Stimulated activated CD8-positive, alpha-beta memory T cell treated with anti-CD3 and anti-CD28 coated beads, Interleukin-12 subunit alpha, Interleukin-12 subunit beta, amount 100 ng/mL, for 1 hour (primary cell): ENCODE measurements around the gene ZC2HC1C.

Experiments used
- DNase-seq: peaks from one replicate; pipeline ENCODE4 v3.0.0-alpha.2; 2020; ENCODE audit warnings: low read depth

Gene ZC2HC1C, protein sequence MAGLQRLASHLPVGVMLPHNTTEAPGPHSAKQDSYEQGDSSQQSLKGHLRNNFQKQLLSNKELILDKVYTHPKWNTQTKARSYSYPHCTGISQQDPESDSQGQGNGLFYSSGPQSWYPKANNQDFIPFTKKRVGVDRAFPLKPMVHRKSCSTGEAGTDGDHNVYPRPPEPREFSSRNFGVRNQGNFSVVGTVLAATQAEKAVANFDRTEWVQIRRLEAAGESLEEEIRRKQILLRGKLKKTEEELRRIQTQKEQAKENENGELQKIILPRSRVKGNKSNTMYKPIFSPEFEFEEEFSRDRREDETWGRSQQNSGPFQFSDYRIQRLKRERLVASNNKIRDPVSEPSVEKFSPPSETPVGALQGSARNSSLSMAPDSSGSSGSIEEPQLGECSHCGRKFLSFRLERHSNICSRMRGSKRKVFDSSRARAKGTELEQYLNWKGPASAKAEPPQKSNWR

DNA sequence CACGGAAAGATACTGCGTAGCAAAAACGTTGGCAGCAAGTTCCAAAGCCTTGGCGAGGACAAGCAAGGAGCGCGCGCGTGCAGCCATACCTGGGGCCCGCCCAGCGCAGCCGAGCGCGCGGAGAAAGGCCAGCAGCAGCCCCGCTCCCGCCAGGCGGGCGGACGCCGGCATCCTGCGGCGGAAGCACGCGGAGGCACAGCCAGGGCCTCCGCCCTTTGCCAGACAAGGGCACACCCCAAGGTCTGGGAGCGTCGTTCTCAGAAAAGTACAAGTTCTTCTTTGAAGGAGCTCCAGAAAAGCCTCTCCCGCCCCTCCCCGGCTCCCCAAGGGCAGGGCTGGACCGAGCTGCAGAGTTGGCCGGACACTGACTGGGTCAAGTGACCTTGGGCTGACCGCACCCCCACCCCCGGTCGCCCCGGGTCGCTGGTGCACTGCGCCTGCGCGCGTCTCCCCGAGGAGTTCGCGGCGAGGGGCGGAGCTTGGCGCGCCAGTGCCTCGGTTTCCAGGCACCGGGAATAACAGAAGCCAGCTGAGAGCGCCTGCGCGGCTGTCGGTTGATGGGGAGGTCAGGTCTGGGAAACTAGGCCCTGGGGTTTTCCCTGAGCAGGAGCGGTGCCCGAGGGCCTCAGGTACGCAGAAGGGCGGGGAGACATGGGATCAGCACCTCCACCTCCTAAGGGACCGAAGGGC is at the start of gene ZC2HC1C:
Gene ZC2HC1C (plus strand): TSS at position 521 of the 690 bp plus-strand sequence. CDS start 933 bp downstream, outside the sequence.
- no peak for DNase-seq

DNA sequence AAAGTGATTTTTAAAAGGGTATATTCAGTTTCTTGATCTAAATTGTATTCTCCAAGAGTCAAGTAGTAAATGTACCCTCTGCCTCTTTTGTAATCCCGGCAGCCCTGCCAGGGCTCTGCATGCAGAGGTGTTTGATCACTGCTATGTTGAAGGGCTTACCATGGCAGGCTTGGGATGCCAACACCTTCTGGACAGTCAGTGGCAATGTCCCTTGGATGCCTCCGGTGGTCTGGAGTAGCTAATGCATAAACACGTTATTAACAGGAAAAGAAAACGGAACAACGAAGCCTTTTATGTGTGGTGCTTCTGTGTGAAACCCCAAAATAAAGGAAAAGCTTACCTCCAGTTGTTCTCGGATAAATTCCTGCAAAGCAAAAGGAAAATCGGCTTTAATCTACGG is 46.8 kb upstream of the ZC2HC1C start:
- DNase-seq, result no peak

DNA sequence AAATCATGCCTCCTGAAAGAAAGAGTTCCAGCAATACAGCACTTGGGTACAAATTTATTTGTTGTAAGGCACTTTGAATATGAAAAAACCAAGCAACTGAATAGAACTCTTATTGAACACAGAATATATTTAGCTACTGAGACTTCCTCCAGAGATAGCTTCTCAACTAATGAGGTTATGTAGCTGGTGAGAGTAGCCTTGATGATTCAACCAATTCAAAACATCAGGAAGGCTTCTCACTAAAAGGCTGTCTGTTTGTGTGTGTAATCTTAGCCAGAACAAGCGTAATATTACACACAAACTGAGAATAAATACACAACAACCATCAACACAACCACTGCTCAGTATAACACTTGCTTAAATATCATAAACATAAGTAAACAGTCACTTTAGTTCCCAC is 46.3 kb upstream of the ZC2HC1C start:
- DNase-seq, result no peak

DNA sequence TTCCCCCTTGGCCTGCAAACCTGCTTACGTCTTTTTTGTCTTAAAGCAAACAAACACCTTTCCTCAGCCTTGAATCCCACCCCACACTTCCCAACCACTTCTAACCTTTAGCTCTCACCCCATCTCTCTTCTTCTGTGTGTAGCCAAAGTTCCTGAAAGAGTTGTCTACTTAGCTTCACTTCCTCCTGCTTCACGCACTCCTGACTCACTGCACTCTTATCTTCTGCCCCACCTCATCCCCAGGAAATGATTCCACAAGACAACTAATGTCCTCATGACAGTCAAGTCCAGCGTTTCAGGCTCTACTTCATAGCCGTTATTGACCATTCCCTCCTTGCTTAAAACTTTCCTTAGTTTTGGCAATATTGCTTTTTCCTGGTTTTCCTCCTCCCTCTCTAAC is 44.4 kb upstream of the ZC2HC1C start:
- DNase-seq, result no peak

DNA sequence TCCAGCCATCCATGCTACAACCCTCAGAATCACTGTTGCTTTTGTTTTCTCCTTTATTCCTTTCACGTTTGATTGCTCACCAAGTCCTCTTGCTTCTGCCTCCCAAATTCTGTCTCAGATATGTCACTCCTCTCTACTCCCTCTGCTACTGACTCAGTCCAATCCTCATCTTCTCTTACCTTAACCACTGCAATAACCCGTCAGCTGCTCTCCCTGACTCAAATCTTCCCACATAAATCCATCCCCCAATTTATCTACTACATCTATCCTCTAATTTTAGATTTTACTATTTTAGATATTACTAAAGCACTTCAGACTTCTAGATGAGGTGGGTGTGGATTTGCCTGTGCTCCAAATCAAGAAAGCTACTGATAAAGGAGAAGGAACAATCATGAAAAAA is 43.6 kb upstream of the ZC2HC1C start:
- DNase-seq, result no peak

DNA sequence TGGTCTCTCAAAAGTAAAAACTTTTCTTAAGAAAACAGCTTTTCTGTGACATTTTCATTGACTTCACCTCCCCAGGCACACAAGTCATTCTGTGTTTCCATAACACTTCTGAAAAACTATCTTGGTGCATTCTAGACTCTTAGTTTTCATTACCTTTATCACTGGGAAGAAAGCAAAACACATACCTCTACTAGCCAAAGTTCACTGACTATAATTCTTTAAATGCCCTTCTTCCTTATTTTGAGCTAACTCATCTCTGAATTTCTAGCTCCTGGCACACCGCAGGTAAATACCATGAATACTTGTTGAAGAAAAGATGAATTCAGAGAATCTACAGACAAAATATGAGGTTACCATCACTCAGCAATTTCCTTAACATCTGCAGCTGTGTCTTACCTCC is 39.3 kb upstream of the ZC2HC1C start:
- DNase-seq, result no peak

DNA sequence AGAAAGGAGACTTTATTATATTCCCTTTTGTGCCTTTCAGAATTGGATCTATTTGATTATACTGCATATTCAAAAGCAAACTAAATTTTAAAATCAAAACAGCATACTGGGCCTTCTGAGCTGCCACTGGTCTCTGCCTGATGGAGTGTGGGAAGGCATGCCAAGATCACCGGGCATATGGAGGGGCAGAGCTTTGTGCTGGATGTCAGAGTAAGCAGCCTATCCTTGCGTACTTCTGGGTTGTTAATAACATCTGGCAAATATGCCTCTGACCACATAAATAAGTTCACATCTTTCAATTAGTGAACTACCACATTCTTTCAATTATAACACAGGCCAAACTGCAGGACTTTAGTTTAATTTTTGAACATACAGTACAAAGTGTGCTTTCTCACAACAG is 36.5 kb upstream of the ZC2HC1C start:
- DNase-seq, result no peak

DNA sequence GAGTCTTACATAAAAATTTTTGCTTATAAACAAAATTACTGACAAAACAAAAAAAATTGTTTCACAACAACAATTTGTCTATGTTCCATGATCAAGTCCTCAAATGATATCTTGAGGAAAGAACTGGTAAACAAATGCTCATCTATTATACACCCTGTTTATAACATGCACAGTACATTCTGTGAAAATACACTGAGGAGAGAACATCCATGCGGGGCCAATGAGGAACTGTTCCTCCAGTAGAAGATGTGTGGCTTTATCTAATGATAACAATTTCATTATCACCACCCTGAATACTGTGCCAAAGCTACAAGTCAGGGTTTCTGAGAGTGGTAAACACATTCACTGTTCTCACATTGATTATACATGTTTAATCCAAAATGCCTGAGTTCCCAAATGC is 28.9 kb upstream of the ZC2HC1C start:
- no peak for DNase-seq

DNA sequence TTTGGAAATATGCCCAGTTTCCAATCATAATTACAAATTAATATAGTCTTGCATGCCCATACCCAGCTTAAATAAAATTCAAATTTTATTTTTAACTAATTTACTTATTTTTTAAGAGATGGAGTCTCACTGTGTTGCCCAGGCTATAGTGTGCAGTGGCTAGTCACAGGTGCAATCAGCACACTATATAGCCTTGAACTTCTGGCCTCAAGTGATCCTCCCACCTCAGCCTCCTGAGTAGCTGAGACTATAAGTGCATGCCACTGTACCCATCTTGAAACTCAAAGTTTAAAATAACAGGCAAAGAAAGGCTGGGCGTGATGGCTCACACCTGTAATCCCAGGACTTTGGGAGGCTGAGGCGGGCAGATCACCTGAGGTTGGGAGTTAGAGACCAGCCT is 28.5 kb upstream of the ZC2HC1C start:
- no peak for DNase-seq

DNA sequence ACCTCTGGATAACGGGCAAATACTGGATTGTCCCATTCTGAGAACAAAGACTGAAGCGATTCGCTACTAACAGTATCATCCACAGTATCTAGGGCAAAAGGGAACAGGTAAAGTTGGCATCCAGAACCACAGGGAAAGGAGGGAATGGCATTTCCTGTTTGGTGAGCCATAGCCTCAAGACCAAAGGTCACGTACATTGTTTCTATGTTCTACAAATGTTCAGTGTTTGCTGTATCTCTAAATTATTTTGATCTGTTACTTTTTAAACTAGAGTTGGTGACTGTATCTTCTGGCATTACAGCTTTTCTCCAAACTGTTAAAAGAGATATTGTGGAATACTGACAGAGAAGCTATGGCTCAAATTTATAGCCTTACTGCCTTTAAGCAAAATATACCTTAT is 27.8 kb upstream of the ZC2HC1C start:
- no peak for DNase-seq

DNA sequence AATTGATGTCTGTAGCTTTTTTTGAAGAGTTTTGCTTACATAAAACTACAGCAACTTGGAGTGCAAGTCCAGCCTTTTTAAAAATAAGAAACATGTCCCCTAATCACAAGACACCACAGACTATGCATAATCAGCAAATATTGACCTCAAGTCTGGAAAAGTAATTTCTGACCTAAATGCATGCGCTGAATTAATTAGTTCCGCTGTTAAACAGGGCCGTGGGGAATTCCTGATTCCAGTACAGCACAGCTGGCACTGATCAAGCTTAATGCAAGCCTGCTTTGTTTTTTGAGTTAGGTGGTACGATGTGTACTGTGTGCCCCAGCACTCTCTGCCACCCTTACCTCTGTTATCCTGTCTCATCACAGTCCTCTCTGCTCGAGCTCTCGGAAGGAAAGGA is 27.4 kb upstream of the ZC2HC1C start:
- no peak for DNase-seq

DNA sequence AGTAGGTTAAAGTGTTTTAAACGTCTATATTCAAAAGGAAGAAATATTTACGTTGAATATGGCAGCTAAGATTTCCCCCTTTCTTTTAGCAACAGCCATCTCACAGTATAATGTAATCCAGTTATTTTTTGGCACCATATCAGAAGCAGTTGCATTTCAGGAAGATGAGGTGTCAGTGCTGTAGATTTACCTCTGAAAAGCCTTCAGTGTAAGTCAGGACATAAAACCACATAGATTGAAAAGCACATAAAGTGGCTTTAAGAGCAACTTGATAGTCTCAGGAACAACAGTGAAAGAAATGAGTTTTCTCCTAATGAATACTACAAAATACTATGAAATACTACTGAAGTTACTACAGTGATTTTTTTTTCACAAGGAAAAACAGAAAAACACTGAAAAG is 25.1 kb upstream of the ZC2HC1C start:
- DNase-seq, result no peak

DNA sequence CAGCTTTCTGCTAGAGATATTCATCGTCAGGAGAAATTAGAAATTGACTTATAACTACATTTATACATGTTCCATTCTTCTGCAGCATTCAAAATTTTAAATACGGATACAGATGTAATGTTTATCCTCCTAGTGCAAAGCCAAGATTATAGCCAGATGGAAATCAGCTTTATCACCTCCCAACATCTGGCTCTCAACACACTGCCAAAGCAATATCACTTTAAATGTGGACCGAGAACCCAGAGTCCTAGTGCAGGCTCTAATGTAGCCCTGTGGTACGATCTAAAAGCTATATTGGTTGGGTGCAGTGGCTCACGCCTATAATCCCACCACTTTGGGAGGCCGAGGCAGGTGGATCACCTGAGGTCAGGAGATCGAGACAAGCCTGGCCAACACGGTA is 24.7 kb upstream of the ZC2HC1C start:
- DNase-seq, result no peak

DNA sequence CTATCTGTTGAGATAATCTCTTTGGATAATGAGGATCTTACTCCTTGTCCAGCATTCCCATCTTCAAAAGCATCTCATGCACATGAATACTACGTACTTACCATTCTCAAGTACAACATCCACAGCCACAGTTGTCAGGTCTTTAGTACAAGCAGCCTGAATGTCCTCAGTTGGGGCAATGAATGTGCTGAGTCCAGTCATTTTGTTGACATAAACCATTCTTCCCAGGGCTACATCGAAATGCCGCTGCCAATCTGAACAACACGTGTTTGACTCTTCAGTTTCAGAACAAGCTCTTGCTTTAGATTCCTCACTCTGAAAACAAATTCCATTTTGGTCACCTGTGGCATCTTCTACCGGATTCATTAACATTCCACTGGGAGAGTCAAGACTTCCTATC is 23.2 kb upstream of the ZC2HC1C start:
- no peak for DNase-seq

DNA sequence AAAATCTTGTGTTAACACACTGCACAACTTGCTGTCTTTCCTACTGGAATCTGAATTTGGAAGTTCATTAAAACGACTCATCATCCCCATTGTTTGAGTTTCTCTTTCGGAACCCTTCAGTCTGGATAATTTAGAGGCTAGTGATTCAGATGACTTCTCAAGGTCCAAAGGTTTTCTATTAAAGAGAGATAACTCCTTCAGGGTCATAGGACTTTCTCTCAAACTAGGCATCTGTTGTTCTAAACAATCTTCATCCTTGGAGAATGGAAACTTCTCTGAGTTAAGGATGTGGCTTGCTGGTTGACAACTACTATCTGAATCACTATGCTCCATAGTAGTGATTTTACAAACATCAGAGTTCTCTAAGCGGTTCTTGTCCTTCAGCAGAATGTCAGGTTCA is 22.5 kb upstream of the ZC2HC1C start:
- DNase-seq, result no peak

DNA sequence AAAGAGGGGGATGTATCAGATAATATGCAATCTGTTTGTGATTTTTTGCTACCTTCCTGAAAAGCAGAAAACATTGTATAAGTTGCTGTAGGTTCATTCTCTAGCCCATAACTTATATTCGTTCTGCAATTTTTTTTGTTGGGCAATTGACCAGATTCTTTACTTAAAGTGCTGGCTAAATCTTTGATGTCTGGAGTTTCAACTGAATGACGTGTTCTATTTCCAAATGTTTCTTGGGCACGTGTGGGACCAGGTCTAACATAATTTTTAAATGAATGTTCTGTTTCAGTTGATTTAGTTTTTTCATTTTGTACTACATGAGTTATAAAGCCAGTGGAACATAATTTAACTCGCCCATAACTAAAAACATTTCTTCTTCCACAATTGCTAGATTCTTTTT is 21.9 kb upstream of the ZC2HC1C start:
- no peak for DNase-seq

DNA sequence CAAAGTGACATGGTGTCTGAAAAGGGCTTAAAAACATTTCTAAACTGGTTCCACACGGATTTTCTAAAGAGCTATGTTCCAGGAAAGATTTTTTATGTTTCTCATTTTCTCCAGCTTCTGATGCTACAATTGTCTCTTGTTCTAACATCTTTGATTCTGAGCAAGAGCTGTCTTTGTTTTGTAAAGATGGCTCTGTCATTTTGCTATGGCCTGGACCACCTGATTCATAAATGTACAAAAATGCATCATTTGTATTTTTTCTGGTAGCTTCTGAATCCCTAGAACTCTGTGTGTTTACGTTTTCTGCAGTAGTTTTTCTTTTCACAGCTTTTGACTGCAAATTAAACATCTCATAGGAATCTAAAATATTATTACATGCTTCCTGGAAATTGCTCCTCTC is 21.3 kb upstream of the ZC2HC1C start:
- no peak for DNase-seq

DNA sequence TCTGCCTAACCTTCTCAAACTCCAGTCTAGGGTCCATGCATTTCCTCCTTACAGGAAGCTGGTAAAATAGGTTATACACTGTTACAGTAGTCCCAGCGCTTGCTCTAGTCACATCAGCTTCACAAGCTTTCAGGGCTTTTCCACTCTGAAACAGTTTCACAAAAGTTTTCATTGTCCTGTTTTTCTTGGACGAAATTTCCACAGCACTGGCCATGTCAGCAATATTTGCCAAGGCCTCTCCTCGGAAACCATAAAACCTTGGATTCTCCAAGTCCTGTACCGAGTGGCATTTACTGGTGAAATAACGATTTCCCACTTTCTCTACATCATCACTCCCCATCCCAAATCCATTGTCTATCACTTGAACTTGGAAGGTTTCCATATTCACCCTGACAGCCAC is 20.3 kb upstream of the ZC2HC1C start:
- no peak for DNase-seq

DNA sequence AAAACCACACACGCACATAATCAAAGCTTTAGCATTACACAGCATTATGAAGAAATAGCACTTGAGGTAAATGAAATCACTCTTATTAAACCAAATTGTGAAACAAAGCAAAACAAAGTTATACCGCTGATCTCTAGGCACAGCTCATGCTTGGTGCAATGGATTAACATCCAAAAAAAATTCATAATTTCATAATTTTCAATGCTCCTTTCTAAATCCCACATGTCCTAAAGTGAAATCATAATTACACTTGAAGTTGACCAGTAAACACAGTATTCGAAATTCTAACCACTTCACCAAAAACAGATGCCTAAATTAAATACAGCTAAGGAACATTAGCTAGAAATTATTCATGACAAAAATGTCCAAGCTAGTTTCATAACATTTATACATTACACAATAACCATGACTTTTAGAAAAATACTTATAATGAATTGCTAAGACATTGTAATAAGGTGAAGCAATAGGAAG is 19.7 kb upstream of the ZC2HC1C start:
- no peak for DNase-seq

DNA sequence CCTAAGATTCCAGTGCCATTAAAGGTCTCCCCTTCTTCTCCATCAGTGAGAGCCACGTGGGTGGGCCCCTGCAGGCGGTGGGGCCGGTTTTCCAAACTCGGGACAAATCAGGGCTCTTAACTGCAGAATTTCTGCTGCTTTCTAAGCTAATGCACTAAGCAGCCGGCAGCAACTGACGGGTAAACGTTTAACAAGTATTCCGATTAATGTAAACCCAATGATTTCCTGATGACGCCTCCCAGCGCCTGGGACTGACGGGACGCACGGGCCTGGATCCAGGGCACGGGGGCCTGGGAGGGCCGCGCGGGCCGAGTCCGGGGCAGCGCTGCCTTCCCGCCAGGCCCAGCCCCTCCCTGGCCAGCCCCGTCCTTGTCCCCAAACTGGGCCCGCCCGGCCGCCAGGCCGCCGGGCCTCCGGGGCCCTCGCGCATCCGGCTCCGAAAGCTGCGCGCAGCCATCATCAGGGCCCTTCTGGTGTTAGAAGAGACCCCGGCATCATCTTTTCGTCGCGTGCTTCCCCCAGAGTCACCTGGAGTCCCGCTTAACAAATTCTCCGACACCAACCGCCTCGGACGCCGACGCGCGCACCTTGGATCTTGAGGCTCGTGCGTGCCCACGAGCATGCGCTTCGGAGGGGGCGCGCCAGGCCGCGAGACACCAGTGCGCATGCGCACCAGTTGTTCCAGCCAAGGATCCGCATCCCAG is 18.4 kb upstream of the ZC2HC1C start, which contains the start of gene MLH3:
Gene MLH3 (minus strand): TSS at position 616 of the 704 bp plus-strand sequence. CDS start 1,812 bp downstream, outside the sequence.
- DNase-seq, result peak; percentile 68

DNA sequence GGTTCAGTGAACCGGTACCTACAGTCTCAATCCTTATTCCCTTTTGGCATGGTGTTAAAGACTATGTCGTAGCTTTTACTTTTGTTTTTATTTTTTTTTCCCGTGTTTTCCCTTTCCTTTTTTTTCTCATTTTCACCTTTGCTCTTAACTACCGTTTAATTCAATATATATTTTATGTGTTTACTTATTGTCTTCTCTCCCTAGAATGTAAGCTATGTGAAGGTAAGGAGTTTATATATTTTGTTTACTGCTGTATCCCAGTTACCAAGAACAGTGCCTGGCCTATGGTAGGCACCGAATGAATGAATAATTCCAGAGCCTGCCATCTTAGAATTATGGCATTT is 17.9 kb upstream of the ZC2HC1C start:
- DNase-seq, result no peak

DNA sequence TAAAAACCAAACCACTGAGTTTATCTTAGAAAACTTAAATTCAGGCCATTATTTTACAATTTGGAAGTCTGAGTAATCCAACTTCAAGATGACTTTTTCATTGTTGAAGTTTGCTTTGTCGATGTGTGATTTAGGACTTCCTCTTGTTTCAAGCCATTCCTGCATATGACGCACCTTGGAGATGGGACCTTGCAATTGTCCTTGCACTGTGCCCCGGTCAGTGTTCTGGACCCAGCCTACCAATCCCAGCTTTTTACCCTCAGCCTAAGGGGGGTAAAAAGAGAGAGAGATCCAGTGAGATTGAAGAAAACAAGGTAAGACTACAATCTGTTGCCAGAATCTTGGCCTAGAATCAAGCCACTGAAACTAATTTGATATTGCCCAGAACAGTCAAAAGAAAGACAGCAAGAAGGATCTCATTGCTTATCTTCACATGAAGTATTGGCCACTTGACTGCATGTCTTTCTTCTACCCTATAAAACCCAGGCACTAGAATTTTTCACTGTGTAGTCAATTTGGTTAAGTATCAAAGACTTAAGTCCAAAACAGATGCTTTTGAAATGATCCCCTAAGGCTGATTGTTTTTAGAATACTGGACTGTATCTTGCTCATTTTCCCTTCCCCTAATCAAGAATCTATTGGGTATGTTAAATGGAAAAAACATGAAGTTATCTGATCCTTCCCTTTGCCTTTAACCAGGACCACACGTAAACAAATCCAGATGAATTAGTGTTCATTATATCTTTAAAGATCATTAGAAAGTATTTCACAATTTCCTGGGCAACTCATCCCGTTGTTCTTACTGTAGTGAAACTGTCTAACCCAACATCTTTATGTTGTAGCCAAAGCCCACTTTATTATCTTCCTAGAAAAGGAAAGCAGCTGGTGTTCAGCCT is 15.8 kb upstream of the ZC2HC1C start:
- no peak for DNase-seq
